CD8-positive, alpha-beta memory T cell (primary cell): ENCODE results near the gene CBARP. TPM values are rescaled to one million over a fixed set of nuclear protein-coding genes. Genes with fewer than 3 reads are reported as not detected.

Source experiments
- CTCF ChIA-PET: fragments of 350-600 bp; sonication (Branson Sonifier 250); formaldehyde crosslinking; loops from one replicate; lab custom pipeline; 2021; ENCODE audit warnings: antibody characterized with exemption; lab: Charles Lee
- POLR2A ChIA-PET: fragments of 350-600 bp; sonication (Branson Sonifier 250); formaldehyde crosslinking; loops from one replicate; lab custom pipeline; 2021; ENCODE audit warnings: antibody characterized with exemption; lab: Charles Lee
- DNase-seq, 5 donors: peaks; one replicate each; pipeline versions ENCODE4 v3.0.0 to v3.0.0-alpha.2; 2020 to 2022; ENCODE audit warnings: mixed read lengths in 1 of 5
- H3K27ac ChIP-seq: one replicate; pipeline ENCODE4 v1.7.0; 2013; ENCODE audit warnings: low read depth, mild to moderate bottlenecking, low read length, moderate library complexity
- H3K27me3 ChIP-seq: 2 replicates; pipeline ENCODE4 v1.7.0; 2013; ENCODE audit warnings: low read length, mild to moderate bottlenecking; ENCODE audit not compliant: insufficient read depth, poor library complexity, severe bottlenecking
- H3K36me3 ChIP-seq: 2 replicates; pipeline ENCODE4 v1.7.0; 2013; ENCODE audit warnings: mild to moderate bottlenecking, low read length, moderate library complexity; ENCODE audit not compliant: insufficient read depth
- H3K4me1 ChIP-seq: 2 replicates; pipeline ENCODE4 v1.7.0; 2013; ENCODE audit warnings: mild to moderate bottlenecking, low read length, moderate library complexity; ENCODE audit not compliant: insufficient read depth
- H3K4me3 ChIP-seq: 2 replicates; pipeline ENCODE4 v1.7.0; 2013; ENCODE audit warnings: mild to moderate bottlenecking, low read length
- H3K9me3 ChIP-seq: 2 replicates; pipeline ENCODE4 v1.7.0; 2013; ENCODE audit warnings: mild to moderate bottlenecking, low read length
- H3K27ac Mint-ChIP-seq, 8 donors: one replicate each; pipeline ENCODE4 v1.8.0; 2020 to 2021; ENCODE audit warnings: mixed read lengths in 8 of 8, mild to moderate bottlenecking in 6 of 8, inconsistent platforms in 3 of 8, moderate library complexity in 3 of 8
- H3K27me3 Mint-ChIP-seq, 2 donors: one replicate each; pipeline ENCODE4 v1.8.0; 2020 to 2021; ENCODE audit warnings: mixed read lengths in 2 of 2, mild to moderate bottlenecking in 1 of 2, moderate library complexity in 1 of 2
- H3K36me3 Mint-ChIP-seq, 3 donors: one replicate each; pipeline ENCODE4 v1.8.0; 2020 to 2021; ENCODE audit warnings: mixed read lengths in 3 of 3, inconsistent platforms in 1 of 3, mild to moderate bottlenecking in 1 of 3
- H3K4me1 Mint-ChIP-seq, 3 donors: one replicate each; pipeline ENCODE4 v1.8.0; 2020 to 2021; ENCODE audit warnings: mixed read lengths in 3 of 3, inconsistent platforms in 1 of 3, mild to moderate bottlenecking in 1 of 3
- H3K4me3 Mint-ChIP-seq, 7 donors: one replicate each; pipeline ENCODE4 v1.8.0; 2020 to 2021; ENCODE audit warnings: mixed read lengths in 7 of 7, mild to moderate bottlenecking in 6 of 7, moderate library complexity in 4 of 7, inconsistent platforms in 2 of 7
- H3K9me3 Mint-ChIP-seq, 5 donors: one replicate each; pipeline ENCODE4 v1.8.0; 2020 to 2022; ENCODE audit warnings: mixed read lengths in 5 of 5, mild to moderate bottlenecking in 3 of 5, moderate library complexity in 2 of 5, inconsistent platforms in 1 of 5
- polyA plus RNA-seq: library from polyadenylated mRNA; unstranded; fragments of 300-500 nt; fragmentation: Illumina TruSeq; gene quantifications from one replicate; pipeline ENCODE4 v1.2.3, GENCODE V29; 2021
- total RNA-seq, 2 experiments: library from RNA; stranded (reverse); gene quantifications; one replicate each; pipeline ENCODE4 v1.2.3, GENCODE V29; 2021

The CBARP gene
- total and polyA plus RNA-seq, 3 experiments from 2014 or later: 0.22 to 0.80 TPM; not detected in 1

- no peaks in the 10 kb centered on the region for H3K27me3 ChIP-seq
- Mint-ChIP-seq H3K27me3 (peaks cover 0 to 10% of the 10 kb centered on the region in 2 donors), H3K27ac (peak overlapping the region; percentile 35 to 98 (median 81)), H3K4me1 (peaks cover 49 to 59% (median 50%) of the 10 kb centered on the region in 3 donors), H3K36me3 (peaks cover 14 to 65% (median 19%) of the 10 kb centered on the region in 3 donors), H3K4me3 (peak overlapping the region in 6 of 7 donors; percentile 13 to 87 (median 65)), H3K9me3 (no peaks in the 10 kb centered on the region)
- H3K4me3 ChIP-seq: no peak overlapping the region
- peak overlapping the region; percentile 92 for H3K27ac ChIP-seq
- ChIA-PET POLR2A (interaction anchor here (0.8 to 3.5 kb wide), 3 partner anchors 10 to 30 kb away, joined by 4 to 17 read pairs (median 4); no protein-coding TSS in a partner anchor), CTCF (interaction anchor here (0.9 to 1.7 kb wide), 3 partner anchors 11 to 30 kb away, joined by 3 to 15 read pairs (median 3); no protein-coding TSS in a partner anchor)
- peaks cover 49% of the 10 kb centered on the region for H3K36me3 ChIP-seq
- no peaks in the 10 kb centered on the region for H3K9me3 ChIP-seq
- no peak for DNase-seq
- H3K4me1 ChIP-seq: peaks cover 67% of the 10 kb centered on the region
Measured at GRCh38 chr19:1274081-1274851, 36.5 kb upstream of the CBARP start.

GRCh38 chr19:1273263-1274041 lies 35.6 kb upstream of the CBARP start:
- H3K27ac ChIP-seq: peak overlapping the region; percentile 92
- H3K9me3 ChIP-seq: no peaks in the 10 kb centered on the region
- H3K27ac Mint-ChIP-seq: peak overlapping the region; percentile 54 to 98 (median 82)
- no peaks in the 10 kb centered on the region for H3K9me3 Mint-ChIP-seq
- H3K27me3 Mint-ChIP-seq: peaks cover 0 to 10% of the 10 kb centered on the region in 2 donors
- no peaks in the 10 kb centered on the region for H3K27me3 ChIP-seq
- ChIA-PET CTCF (interaction anchor here (0.9 to 1.7 kb wide), 3 partner anchors 10 to 29 kb away, joined by 3 to 15 read pairs (median 3); no protein-coding TSS in a partner anchor), POLR2A (interaction anchor here (0.8 to 3.5 kb wide), 3 partner anchors 10 to 29 kb away, joined by 4 to 17 read pairs (median 4); no protein-coding TSS in a partner anchor)
- H3K4me3 ChIP-seq: no peak overlapping the region
- peaks cover 53 to 66% (median 55%) of the 10 kb centered on the region in 3 donors for H3K4me1 Mint-ChIP-seq
- peaks cover 72% of the 10 kb centered on the region for H3K4me1 ChIP-seq
- peak overlapping the region; percentile 43 to 87 (median 69) for H3K4me3 Mint-ChIP-seq
- H3K36me3 ChIP-seq: peaks cover 42% of the 10 kb centered on the region
- DNase-seq: no peak
- peaks cover 14 to 58% (median 19%) of the 10 kb centered on the region in 3 donors for H3K36me3 Mint-ChIP-seq

GRCh38 chr19:1272423-1273262 lies 34.8 kb upstream of the CBARP start:
- no peaks in the 10 kb centered on the region for H3K9me3 Mint-ChIP-seq
- peak overlapping the region in 7 of 8 donors; percentile 17 to 98 (median 72) for H3K27ac Mint-ChIP-seq
- ChIA-PET CTCF (interaction anchor here (1.0 to 1.9 kb wide), 5 partner anchors 11 to 29 kb away, joined by 3 to 15 read pairs (median 4); no protein-coding TSS in a partner anchor), POLR2A (interaction anchor here (0.9 to 3.5 kb wide), 3 partner anchors 9 to 28 kb away, joined by 4 to 17 read pairs (median 5); no protein-coding TSS in a partner anchor)
- DNase-seq: no peak
- H3K36me3 ChIP-seq: peaks cover 42% of the 10 kb centered on the region
- H3K27me3 ChIP-seq: no peaks in the 10 kb centered on the region
- no peaks in the 10 kb centered on the region for H3K9me3 ChIP-seq
- peaks cover 14 to 55% (median 19%) of the 10 kb centered on the region in 3 donors for H3K36me3 Mint-ChIP-seq
- peak overlapping the region; percentile 26 to 87 (median 56) for H3K4me3 Mint-ChIP-seq
- peaks cover 80% of the 10 kb centered on the region for H3K4me1 ChIP-seq
- H3K27ac ChIP-seq: peak overlapping the region; percentile 4
- H3K4me1 Mint-ChIP-seq: peaks cover 53 to 71% (median 56%) of the 10 kb centered on the region in 3 donors
- peaks cover 0 to 10% of the 10 kb centered on the region in 2 donors for H3K27me3 Mint-ChIP-seq
- no peak overlapping the region for H3K4me3 ChIP-seq

GRCh38 chr19:1271528-1272422 lies 34.0 kb upstream of the CBARP start:
- H3K27me3 Mint-ChIP-seq: peaks cover 0 to 10% of the 10 kb centered on the region in 2 donors
- Histone ChIP-seq H3K27me3 (no peaks in the 10 kb centered on the region), H3K4me1 (peaks cover 82% of the 10 kb centered on the region), H3K9me3 (no peaks in the 10 kb centered on the region), H3K27ac (peak overlapping the region; percentile 54), H3K36me3 (peaks cover 42% of the 10 kb centered on the region), H3K4me3 (peak overlapping the region; percentile 99)
- ChIA-PET CTCF (interaction anchor here (1.0 to 1.9 kb wide), 3 partner anchors 18 to 28 kb away, joined by 3 to 7 read pairs (median 4); no protein-coding TSS in a partner anchor), POLR2A (interaction anchor here (0.9 to 3.5 kb wide), 2 partner anchors 19 to 27 kb away, joined by 5 to 17 read pairs; no protein-coding TSS in a partner anchor)
- no peaks in the 10 kb centered on the region for H3K9me3 Mint-ChIP-seq
- H3K4me3 Mint-ChIP-seq: peak overlapping the region; percentile 86 to 92 (median 87)
- no peak for DNase-seq
- peaks cover 55 to 74% (median 60%) of the 10 kb centered on the region in 3 donors for H3K4me1 Mint-ChIP-seq
- H3K36me3 Mint-ChIP-seq: peaks cover 14 to 52% (median 17%) of the 10 kb centered on the region in 3 donors
- peak overlapping the region; percentile 86 to 98 (median 93) for H3K27ac Mint-ChIP-seq

- Mint-ChIP-seq H3K27me3 (peaks cover 0 to 10% of the 10 kb centered on the region in 2 donors), H3K4me3 (peak overlapping the region; percentile 86 to 92 (median 87)), H3K9me3 (no peaks in the 10 kb centered on the region), H3K27ac (peak overlapping the region; percentile 86 to 98 (median 93)), H3K4me1 (peaks cover 51 to 71% (median 55%) of the 10 kb centered on the region in 3 donors), H3K36me3 (peaks cover 14 to 51% (median 17%) of the 10 kb centered on the region in 3 donors)
- H3K4me3 ChIP-seq: peak overlapping the region; percentile 99
- DNase-seq: no peak
- peaks cover 42% of the 10 kb centered on the region for H3K36me3 ChIP-seq
- H3K9me3 ChIP-seq: no peaks in the 10 kb centered on the region
- no peaks in the 10 kb centered on the region for H3K27me3 ChIP-seq
- POLR2A ChIA-PET: interaction anchor here (3.5 kb wide), 1 partner anchor 27 kb away, joined by 17 read pairs; no protein-coding TSS in a partner anchor
- H3K4me1 ChIP-seq: peaks cover 76% of the 10 kb centered on the region
- H3K27ac ChIP-seq: peak overlapping the region; percentile 90
- CTCF ChIA-PET: interaction anchor here (1.9 kb wide), 1 partner anchor 26 kb away, joined by 7 read pairs; no protein-coding TSS in a partner anchor
Measured at GRCh38 chr19:1270854-1271527, 33.2 kb upstream of the CBARP start.
